ENCODE results near the gene RPA4. TPM values are rescaled to one million over a fixed set of nuclear protein-coding genes. Genes with fewer than 3 reads are reported as not detected.
A peak's percentile ranks its signal among the peaks of the same experiment; 100 is the strongest.

Gene RPA4
- total RNA-seq, 2 donors from 2014 or later: 0.26 to 0.37 TPM

DNA sequence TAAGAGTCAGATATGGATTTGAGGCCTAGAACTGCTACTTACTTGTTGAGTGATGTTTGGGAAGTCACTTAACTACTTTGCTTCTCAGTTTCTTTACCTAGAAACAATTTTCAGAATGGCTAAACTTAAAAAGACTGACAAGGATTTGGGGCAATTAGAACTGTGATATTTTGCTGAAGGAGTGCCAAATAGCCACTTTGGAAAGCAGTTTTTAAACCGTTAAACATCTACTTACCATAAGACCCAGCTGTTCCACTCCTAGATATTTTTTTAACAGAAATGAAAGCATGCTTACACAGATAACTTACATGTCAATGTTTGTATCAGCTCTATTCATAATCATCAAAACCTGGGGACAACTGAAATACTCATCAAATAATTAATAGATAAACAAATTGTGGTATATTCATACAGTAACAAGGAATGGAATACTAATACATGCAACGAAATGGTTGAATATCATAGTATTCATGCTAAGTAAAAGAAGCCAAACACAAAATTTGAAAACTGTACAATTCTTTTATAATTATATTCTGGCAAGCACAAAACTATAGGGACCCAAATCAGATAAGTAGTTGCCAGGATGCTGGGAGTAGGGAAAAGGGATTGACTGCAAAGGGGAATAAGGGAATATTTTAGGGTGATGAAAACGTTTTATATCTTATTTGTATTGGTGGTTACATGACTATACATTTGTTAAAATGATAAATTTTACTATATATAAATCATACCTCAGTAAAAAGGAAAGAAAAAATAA, 24.0 kb downstream of the RPA4 start:
- Mint-ChIP-seq H3K4me3 (no peak overlapping the region), H3K27ac (no peak overlapping the region), H3K27me3 (no peaks in the 10 kb centered on the region), H3K9me3 (no peaks in the 10 kb centered on the region), H3K36me3 (ENCODE audit: low read depth) (no peaks in the 10 kb centered on the region), H3K4me1 (no peaks in the 10 kb centered on the region)
- ATAC-seq (replicated peaks): no peak

DNA sequence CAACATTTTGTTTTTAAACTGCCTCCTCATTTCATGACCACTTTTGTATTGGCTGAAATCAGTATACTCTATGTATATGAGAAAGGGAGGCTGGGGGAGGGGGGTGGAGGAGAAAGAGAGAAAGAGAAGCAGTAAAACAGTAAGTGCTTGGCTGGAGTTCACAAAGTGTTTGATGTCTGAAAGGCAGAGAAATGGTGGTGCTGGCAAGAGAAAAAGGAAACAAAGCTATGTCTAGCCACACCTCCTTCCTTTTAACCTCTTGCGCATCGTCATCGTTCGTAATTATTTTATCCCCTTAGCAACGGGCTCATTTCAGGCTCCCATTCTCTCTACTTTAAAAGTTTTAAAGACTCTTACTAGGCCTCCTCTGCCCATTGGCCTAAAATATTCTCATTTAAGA, 25.6 kb downstream of the RPA4 start:
- Mint-ChIP-seq H3K27me3 (no peaks in the 10 kb centered on the region), H3K4me3 (no peak overlapping the region), H3K27ac (peak overlapping the region; percentile 50), H3K4me1 (no peaks in the 10 kb centered on the region), H3K9me3 (no peaks in the 10 kb centered on the region), H3K36me3 (ENCODE audit: low read depth) (no peaks in the 10 kb centered on the region)
- ATAC-seq (replicated peaks): peak; percentile 40

DNA sequence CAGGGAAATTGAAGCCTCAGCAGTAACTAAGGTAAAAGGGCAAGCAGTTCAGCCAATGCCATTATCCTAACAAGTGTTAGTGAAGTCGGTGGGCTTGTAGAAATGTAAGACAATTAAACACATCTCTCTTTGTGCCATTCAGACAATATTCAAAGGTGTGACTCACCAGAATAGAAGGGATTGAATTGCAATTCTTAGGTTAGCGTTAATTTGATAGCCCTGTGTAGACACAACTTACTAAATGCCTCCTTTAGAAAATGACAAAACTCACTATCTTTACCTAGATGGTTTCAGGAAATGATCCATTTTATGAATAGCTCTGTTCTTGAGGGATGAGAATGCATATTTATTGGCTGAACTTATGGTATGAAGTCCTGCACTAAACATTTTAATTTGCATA, 35.2 kb downstream of the RPA4 start:
- H3K4me1 Mint-ChIP-seq: no peaks in the 10 kb centered on the region
- no peak overlapping the region for H3K27ac Mint-ChIP-seq
- H3K27me3 Mint-ChIP-seq: no peaks in the 10 kb centered on the region
- H3K9me3 Mint-ChIP-seq: no peaks in the 10 kb centered on the region
- H3K36me3 Mint-ChIP-seq (ENCODE audit: low read depth): peaks cover 16% of the 10 kb centered on the region
- no peak for ATAC-seq (replicated peaks)
- H3K4me3 Mint-ChIP-seq: no peak overlapping the region

DNA sequence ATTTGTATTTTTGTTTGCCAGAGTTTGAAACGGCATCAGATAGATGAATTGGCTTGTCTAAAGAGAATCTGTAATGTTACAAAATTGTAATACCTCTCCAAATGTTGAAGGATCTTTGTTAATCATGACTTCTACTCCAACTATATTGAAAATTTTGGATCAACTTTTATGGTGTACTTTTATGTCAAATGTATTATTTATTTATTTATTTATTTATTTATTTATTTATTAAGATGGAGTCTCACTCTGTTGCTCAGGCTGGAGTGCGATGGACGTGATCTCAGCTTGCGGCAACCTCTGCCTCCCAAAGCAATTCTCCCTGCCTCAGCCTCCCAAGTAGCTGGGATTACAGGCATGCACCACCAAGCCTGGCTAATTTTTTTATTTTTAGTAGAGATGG, 36.0 kb downstream of the RPA4 start:
- H3K4me1 Mint-ChIP-seq: no peaks in the 10 kb centered on the region
- no peaks in the 10 kb centered on the region for H3K9me3 Mint-ChIP-seq
- H3K36me3 Mint-ChIP-seq (ENCODE audit: low read depth): peaks cover 16% of the 10 kb centered on the region
- H3K4me3 Mint-ChIP-seq: no peak overlapping the region
- H3K27me3 Mint-ChIP-seq: no peaks in the 10 kb centered on the region
- H3K27ac Mint-ChIP-seq: no peak overlapping the region
- ATAC-seq (replicated peaks): no peak

DNA sequence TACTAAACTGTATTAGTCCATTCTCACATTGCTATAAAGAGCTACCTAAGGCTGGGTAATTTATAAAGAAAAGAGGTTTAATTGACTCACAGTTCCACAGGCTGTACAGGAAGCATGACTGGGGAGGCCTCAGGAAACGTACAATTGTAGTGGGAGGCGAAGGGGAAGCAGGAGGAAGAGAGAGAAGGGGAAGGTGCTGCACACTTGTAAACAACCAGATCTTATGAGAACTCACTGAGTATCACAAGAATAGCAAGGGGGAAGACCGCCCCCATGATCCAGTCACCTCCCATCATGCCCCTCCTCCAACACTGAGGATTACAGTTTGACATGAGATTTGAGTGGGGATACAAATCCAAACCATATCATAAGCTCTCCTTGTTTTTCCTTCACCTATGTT, 40.9 kb downstream of the RPA4 start:
- no peaks in the 10 kb centered on the region for H3K27me3 Mint-ChIP-seq
- H3K36me3 Mint-ChIP-seq (ENCODE audit: low read depth): peaks cover 16% of the 10 kb centered on the region
- no peaks in the 10 kb centered on the region for H3K4me1 Mint-ChIP-seq
- ATAC-seq (replicated peaks): no peak
- no peak overlapping the region for H3K4me3 Mint-ChIP-seq
- H3K9me3 Mint-ChIP-seq: peaks cover 5% of the 10 kb centered on the region
- H3K27ac Mint-ChIP-seq: no peak overlapping the region

DNA sequence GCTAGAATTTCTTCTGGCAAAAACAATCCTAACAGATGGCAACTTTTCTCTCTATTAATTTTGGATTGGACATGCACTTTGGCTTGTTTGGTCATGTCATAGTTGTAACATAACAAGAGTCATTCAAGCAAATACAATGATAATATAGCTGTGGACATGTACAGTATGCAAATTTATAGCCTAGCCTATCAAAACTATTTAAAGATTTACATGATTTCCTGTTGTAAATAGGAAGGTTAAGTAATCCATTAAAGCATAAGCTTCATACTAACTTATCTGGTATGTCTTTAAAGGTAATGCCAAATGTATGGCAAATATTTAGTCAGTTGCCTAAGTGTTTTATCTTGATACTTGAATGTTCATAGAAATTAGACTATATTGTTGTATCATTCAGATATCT, 45.3 kb downstream of the RPA4 start:
- Mint-ChIP-seq H3K4me1 (no peaks in the 10 kb centered on the region), H3K4me3 (no peak overlapping the region), H3K36me3 (ENCODE audit: low read depth) (no peaks in the 10 kb centered on the region), H3K27ac (no peak overlapping the region), H3K27me3 (no peaks in the 10 kb centered on the region), H3K9me3 (peaks cover 5% of the 10 kb centered on the region)
- no peak for ATAC-seq (replicated peaks)

Other genes with a start within 250 kb of the RPA4 start
- gene DIAPH2, start 199.1 kb upstream of the RPA4 start, total RNA-seq: 1 to 10 TPM; 7.1 to 9.0 TPM

Measured in activated T-helper 17 cell treated with anti-CD3 and anti-CD28 coated beads, Interleukin-2, amount 50 U/mL, for 72 hours (primary cell).